ENCODE measurements around the gene RNF220. TPM values are rescaled to one million over a fixed set of nuclear protein-coding genes. Genes with fewer than 3 reads are reported as not detected.

The RNF220 gene
- total and polyA plus RNA-seq, 9 of the 15 experiments (the other 6 are each of a cell fraction or from before 2014, with no cell fraction given) = 5.1 to 117 (median 66.9) TPM

DNA sequence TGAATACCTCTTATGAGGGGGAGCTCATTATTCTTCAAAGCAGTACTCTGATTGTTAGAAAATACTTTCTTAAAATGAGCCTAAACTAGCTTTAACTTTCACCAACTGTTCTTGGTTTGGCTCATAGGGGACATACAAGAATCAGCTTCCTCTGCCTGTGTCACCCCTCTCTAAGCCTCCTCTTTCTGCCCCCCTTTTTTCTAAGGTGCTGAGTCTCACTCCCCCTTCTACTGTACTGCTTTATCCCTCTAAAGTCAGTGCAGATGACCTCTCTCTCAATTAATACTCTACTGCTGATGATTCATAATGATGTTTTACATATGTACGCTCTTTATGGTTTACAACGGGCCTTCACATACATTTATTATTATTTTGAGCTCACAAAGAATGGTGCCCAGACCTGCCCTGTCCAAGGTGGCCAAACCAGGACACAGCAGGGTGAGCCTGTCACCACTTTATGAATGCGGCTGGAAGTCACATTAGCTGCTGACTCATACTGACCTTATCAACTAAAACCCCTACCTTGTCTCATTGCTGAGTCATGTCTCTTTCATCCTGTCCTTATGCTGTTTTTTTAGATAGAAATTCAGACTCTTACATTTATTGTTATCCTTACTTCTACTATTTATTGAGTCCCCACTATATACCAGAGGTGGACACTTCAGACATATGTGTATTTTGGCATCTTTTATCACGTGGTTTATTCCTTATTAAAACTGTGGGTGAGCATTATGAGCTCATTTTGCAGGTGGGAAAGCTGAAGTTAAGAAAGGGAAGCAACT lies 126.9 kb downstream of the RNF220 start (continued):
- TF ChIP-seq NR2C2 (CRISPR knock-in tag; IDR thresholded peaks at IDR 0.05) (no peak), NR2C2 (tag; IDR thresholded peaks at IDR 0.05) (peak; percentile 64), NFIX (CRISPR knock-in tag; IDR thresholded peaks at IDR 0.05; ENCODE audit: low read depth) (no peak), ZNF174 (CRISPR knock-in tag; IDR thresholded peaks at IDR 0.05) (no peak), YY1 (IDR thresholded peaks at IDR 0.05; ENCODE audit: borderline replicate concordance in 1 of 3, control insufficient read depth in 1 of 3, extremely low read depth in 1 of 3, insufficient read depth in 3 of 3, insufficient read length in 1 of 3, insufficient replicate concordance in 2 of 3, low read depth in 1 of 3, low read length in 2 of 3) (no peak), RBFOX2 (IDR thresholded peaks at IDR 0.05; ENCODE audit: low read depth, low read length) (no peak), SIX5 (IDR thresholded peaks at IDR 0.05; ENCODE audit: borderline replicate concordance in 1 of 2, insufficient read depth in 1 of 2, low read depth in 1 of 2, low read length in 2 of 2) (no peak), HDAC6 (IDR thresholded peaks at IDR 0.05; ENCODE audit: low read depth, low read length) (no peak), ZNF445 (CRISPR knock-in tag; IDR thresholded peaks at IDR 0.05; ENCODE audit: low read depth) (no peak), NFE2 (IDR thresholded peaks at IDR 0.05; ENCODE audit: low read depth) (peak; percentile 100), ZNF232 (CRISPR knock-in tag; IDR thresholded peaks at IDR 0.05) (no peak), NR4A1 (CRISPR knock-in tag; IDR thresholded peaks at IDR 0.05) (no peak), NR4A1 (tag; IDR thresholded peaks at IDR 0.05) (no peak), FUS (optimal IDR thresholded peaks at IDR 0.05; ENCODE audit: low read depth, low read length) (no peak), ELF2 (CRISPR knock-in tag; IDR thresholded peaks at IDR 0.05) (no peak), MIER1 (IDR thresholded peaks at IDR 0.05; ENCODE audit: low read depth) (peak; percentile 73; the same call in 1 of the 2 replicates)
- TF ChIP-seq, protein P1, sequence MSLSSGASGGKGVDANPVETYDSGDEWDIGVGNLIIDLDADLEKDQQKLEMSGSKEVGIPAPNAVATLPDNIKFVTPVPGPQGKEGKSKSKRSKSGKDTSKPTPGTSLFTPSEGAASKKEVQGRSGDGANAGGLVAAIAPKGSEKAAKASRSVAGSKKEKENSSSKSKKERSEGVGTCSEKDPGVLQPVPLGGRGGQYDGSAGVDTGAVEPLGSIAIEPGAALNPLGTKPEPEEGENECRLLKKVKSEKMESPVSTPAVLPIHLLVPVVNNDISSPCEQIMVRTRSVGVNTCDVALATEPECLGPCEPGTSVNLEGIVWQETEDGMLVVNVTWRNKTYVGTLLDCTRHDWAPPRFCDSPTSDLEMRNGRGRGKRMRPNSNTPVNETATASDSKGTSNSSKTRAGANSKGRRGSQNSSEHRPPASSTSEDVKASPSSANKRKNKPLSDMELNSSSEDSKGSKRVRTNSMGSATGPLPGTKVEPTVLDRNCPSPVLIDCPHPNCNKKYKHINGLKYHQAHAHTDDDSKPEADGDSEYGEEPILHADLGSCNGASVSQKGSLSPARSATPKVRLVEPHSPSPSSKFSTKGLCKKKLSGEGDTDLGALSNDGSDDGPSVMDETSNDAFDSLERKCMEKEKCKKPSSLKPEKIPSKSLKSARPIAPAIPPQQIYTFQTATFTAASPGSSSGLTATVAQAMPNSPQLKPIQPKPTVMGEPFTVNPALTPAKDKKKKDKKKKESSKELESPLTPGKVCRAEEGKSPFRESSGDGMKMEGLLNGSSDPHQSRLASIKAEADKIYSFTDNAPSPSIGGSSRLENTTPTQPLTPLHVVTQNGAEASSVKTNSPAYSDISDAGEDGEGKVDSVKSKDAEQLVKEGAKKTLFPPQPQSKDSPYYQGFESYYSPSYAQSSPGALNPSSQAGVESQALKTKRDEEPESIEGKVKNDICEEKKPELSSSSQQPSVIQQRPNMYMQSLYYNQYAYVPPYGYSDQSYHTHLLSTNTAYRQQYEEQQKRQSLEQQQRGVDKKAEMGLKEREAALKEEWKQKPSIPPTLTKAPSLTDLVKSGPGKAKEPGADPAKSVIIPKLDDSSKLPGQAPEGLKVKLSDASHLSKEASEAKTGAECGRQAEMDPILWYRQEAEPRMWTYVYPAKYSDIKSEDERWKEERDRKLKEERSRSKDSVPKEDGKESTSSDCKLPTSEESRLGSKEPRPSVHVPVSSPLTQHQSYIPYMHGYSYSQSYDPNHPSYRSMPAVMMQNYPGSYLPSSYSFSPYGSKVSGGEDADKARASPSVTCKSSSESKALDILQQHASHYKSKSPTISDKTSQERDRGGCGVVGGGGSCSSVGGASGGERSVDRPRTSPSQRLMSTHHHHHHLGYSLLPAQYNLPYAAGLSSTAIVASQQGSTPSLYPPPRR (CRISPR knock-in tag; IDR thresholded peaks at IDR 0.05; ENCODE audit: borderline replicate concordance) = 0 out of 2 replicates have a peak, but pooled peaks have one; percentile 44
- TF ChIP-seq, protein P2, sequence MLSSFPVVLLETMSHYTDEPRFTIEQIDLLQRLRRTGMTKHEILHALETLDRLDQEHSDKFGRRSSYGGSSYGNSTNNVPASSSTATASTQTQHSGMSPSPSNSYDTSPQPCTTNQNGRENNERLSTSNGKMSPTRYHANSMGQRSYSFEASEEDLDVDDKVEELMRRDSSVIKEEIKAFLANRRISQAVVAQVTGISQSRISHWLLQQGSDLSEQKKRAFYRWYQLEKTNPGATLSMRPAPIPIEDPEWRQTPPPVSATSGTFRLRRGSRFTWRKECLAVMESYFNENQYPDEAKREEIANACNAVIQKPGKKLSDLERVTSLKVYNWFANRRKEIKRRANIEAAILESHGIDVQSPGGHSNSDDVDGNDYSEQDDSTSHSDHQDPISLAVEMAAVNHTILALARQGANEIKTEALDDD (IDR thresholded peaks at IDR 0.05) = no peak
- TF ChIP-seq, protein P3, sequence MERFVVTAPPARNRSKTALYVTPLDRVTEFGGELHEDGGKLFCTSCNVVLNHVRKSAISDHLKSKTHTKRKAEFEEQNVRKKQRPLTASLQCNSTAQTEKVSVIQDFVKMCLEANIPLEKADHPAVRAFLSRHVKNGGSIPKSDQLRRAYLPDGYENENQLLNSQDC (CRISPR knock-in tag; IDR thresholded peaks at IDR 0.05) = no peak

Data from K562 (cell line).